Endothelial cell of umbilical vein (primary cell): ENCODE data around the gene DGKH. TPM values are rescaled to one million over a fixed set of nuclear protein-coding genes. Genes with fewer than 3 reads are reported as not detected.

Experiments used
- BruUV-seq: library from RNA; stranded (reverse); fragments of 400-500 nt; replicated peaks from 2 replicates; lab custom pipeline; 2021; lab: Mats Ljungman, UMichigan
- CTCF ChIA-PET: fragments of 300-600, 350-600 bp; sonication (Branson Sonifier 250); formaldehyde crosslinking; loops from one replicate; lab custom pipeline; 2021; ENCODE audit warnings: antibody characterized with exemption, inconsistent platforms; lab: Charles Lee
- POLR2A ChIA-PET: fragments of 300-600, 350-600 bp; sonication (Branson Sonifier 250); formaldehyde crosslinking; loops from one replicate; lab custom pipeline; 2021; ENCODE audit warnings: antibody characterized with exemption, inconsistent platforms; lab: Charles Lee
- DNase-seq: peaks from one replicate; pipeline ENCODE4 v3.0.0-alpha.2; 2011; ENCODE audit warnings: low read depth, low spot score
- FAIRE-seq: peaks from 2 replicates; lab custom pipeline; 2011; peaks lifted over from hg19 to GRCh38; lab: Jason Lieb, UNC
- H2AFZ ChIP-seq: 2 replicates; pipeline ENCODE4 v1.6.0; 2012; ENCODE audit warnings: low read depth, low read length, control low read depth, inconsistent platforms
- H3K27ac ChIP-seq: 2 replicates; pipeline ENCODE4 v1.5.1; 2011; ENCODE audit warnings: low read depth, mild to moderate bottlenecking, control low read depth, low read length, moderate library complexity; ENCODE audit not compliant: insufficient read depth
- H3K27me3 ChIP-seq, 2 experiments: 2 replicates each; pipeline versions ENCODE4 v1.6.0 to v1.6.1; 2011; ENCODE audit warnings: low read length in 2 of 2, mixed read lengths in 1 of 2; ENCODE audit not compliant: control insufficient read depth in 2 of 2, insufficient read depth in 2 of 2
- H3K36me3 ChIP-seq, 2 experiments: 2 replicates in 1 of 2; 3 replicates in 1 of 2; pipeline ENCODE4 v1.5.1; 2011; ENCODE audit warnings: low read length in 2 of 2, mild to moderate bottlenecking in 1 of 2, moderate library complexity in 1 of 2; ENCODE audit not compliant: control insufficient read depth in 2 of 2, insufficient read depth in 2 of 2; ENCODE audit errors: extremely low read depth in 1 of 2
- H3K4me1 ChIP-seq: 3 replicates; pipeline ENCODE4 v1.5.1; 2011; ENCODE audit warnings: mild to moderate bottlenecking, low read length; ENCODE audit not compliant: control insufficient read depth, insufficient read depth; ENCODE audit errors: extremely low read depth
- H3K4me2 ChIP-seq: 2 replicates; pipeline ENCODE4 v1.6.1; 2011; ENCODE audit warnings: low read length, control low read depth, mixed read lengths; ENCODE audit not compliant: insufficient read depth
- H3K4me3 ChIP-seq, 3 experiments: fragments of 200-600 bp in 1 of 3; sonication (generic), shearing (Covaris generic) in 1 of 3; replicated peaks in 1 of 3; 2 replicates each; pipeline ENCODE4 v1.5.1; 2011 to 2016; ENCODE audit warnings: control low read depth in 3 of 3, low read length in 3 of 3, mild to moderate bottlenecking in 2 of 3, inconsistent platforms in 1 of 3, low read depth in 1 of 3, moderate library complexity in 1 of 3; ENCODE audit not compliant: insufficient read depth in 1 of 3
- H3K79me2 ChIP-seq: 2 replicates; pipeline ENCODE4 v1.6.0; 2012; ENCODE audit warnings: low read length, inconsistent platforms; ENCODE audit not compliant: control insufficient read depth, insufficient read depth
- H3K9ac ChIP-seq: replicated peaks from 2 replicates; pipeline ENCODE3; 2011; ENCODE audit warnings: low read length, control low read depth; ENCODE audit not compliant: insufficient read depth; ENCODE audit errors: extremely low read depth
- H3K9me1 ChIP-seq: replicated peaks from 3 replicates; pipeline ENCODE4 v1.6.0; 2011; ENCODE audit warnings: mild to moderate bottlenecking, low read length; ENCODE audit not compliant: control insufficient read depth, insufficient read depth; ENCODE audit errors: extremely low read depth
- H3K9me3 ChIP-seq: replicated peaks from 2 replicates; pipeline ENCODE4 v1.5.1; 2012; ENCODE audit warnings: low read length, inconsistent platforms; ENCODE audit not compliant: control insufficient read depth, insufficient read depth
- H4K20me1 ChIP-seq: replicated peaks from 2 replicates; pipeline ENCODE3; 2011; ENCODE audit warnings: mild to moderate bottlenecking, low read length; ENCODE audit not compliant: control insufficient read depth, insufficient read depth; ENCODE audit errors: extremely low read depth
- EZH2 ChIP-seq: IDR thresholded peaks from 2 replicates; pipeline ENCODE4 v1.6.1; 2012; ENCODE audit warnings: borderline replicate concordance, low read depth, mild to moderate bottlenecking, moderate library complexity, low read length, inconsistent platforms; ENCODE audit not compliant: severe bottlenecking
- JUN ChIP-seq: IDR thresholded peaks from 2 replicates; pipeline ENCODE4 v1.6.1; 2011; ENCODE audit warnings: borderline replicate concordance, low read depth; ENCODE audit not compliant: insufficient read length, insufficient read depth
- MAX ChIP-seq: IDR thresholded peaks from 2 replicates; pipeline ENCODE4 v1.6.1; 2011; ENCODE audit not compliant: insufficient read depth, insufficient read length
- POLR2AphosphoS5 ChIP-seq: IDR thresholded peaks from 2 replicates; pipeline ENCODE4 v1.6.1; 2012; ENCODE audit warnings: low read depth, mild to moderate bottlenecking, control low read depth, low read length, moderate library complexity; ENCODE audit not compliant: insufficient read depth
- dilution Hi-C: fragments of 300-500 bp; cut with MboI; formaldehyde crosslinking; loops from one replicate; pipeline ENCODE4 v1.15.0; 2019; ENCODE audit warnings: low sequenced_read_pairs; ENCODE audit not compliant: extremely low pct_ligation_motif_present
- intact Hi-C: fragments of 100-400 bp; cut with micrococcal nuclease; formaldehyde crosslinking; loops from one replicate; pipeline ENCODE4 v1.10.0; 2022
- polyA plus RNA-seq, 4 experiments: library from polyadenylated mRNA; depleted of rRNA in 3 of 4; stranded (reverse) in 3 of 4; unstranded in 1 of 4; fragments of >200 nt; gene quantifications; 2 replicates each; pipeline versions ENCODE4 v1.2.1 to v1.2.3, GENCODE V29; 2011 to 2012; ENCODE audit warnings: missing spikeins in 1 of 4
- total RNA-seq: library from RNA; stranded (reverse); gene quantifications from 2 replicates; pipeline ENCODE4 v1.2.3, GENCODE V29; 2021

DGKH gene
- total and polyA plus RNA-seq, 2 donors (not counting 3 experiments of a cell fraction or from before 2014, with no cell fraction given) = 4.1 to 30.1 TPM

DNA sequence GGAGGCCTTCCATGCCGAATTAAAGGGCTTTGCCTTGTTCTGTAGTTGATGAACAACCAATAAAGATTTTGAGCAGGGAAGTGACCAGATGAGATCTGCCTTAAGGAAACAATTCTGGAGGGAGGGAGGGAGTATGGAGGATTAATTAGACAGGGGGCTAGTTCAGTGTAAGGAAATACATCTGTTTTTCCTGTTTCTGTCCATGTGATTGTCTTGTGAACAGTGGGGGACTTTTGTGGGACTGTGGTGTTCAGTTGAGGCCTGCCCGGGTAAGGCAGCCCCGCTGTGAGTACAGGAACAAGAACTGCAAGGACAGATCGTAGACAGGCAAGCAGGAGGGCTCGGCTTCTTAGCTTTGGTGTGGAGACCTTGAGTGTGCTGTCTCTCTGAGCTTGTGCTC lies 59.0 kb downstream of the DGKH start:
- no peak overlapping the region for H2AFZ ChIP-seq
- POLR2A ChIA-PET = no interaction called here
- dilution Hi-C loops = loop anchor here (25.0 kb wide), 1 partner anchor 445 kb away; no protein-coding TSS in a partner anchor
- no peaks in the 10 kb centered on the region for H3K9me1 ChIP-seq
- no peak overlapping the region for H3K4me3 ChIP-seq
- no peaks in the 10 kb centered on the region for H4K20me1 ChIP-seq
- H3K9ac ChIP-seq = no peak overlapping the region
- TF ChIP-seq JUN = no peak
- TF ChIP-seq EZH2 = no peak
- no peaks in the 10 kb centered on the region for H3K9me3 ChIP-seq
- H3K36me3 ChIP-seq = no peaks in the 10 kb centered on the region
- peaks cover 1% of the 10 kb centered on the region for H3K4me1 ChIP-seq
- peaks cover 13% of the 10 kb centered on the region for H3K79me2 ChIP-seq
- CTCF ChIA-PET = interaction anchor here (0.8 to 15.3 kb wide), 2 partner anchors 66 to 438 kb away, joined by 3 to 221 read pairs; no protein-coding TSS in a partner anchor
- no peaks in the 10 kb centered on the region for H3K27me3 ChIP-seq
- DNase-seq = no peak
- no peak overlapping the region for H3K4me2 ChIP-seq
- H3K27ac ChIP-seq = no peak overlapping the region
- BruUV-seq = no TSS peak
- FAIRE-seq = no peak
- intact Hi-C loops = no loop called here

GRCh38 chr13:42108217-42108616 lies 59.8 kb downstream of the DGKH start:
- no peaks in the 10 kb centered on the region for H3K27me3 ChIP-seq
- H3K27ac ChIP-seq = no peak overlapping the region
- no peak overlapping the region for H3K9ac ChIP-seq
- no peaks in the 10 kb centered on the region for H3K36me3 ChIP-seq
- ChIA-PET POLR2A (no interaction called here), CTCF (interaction anchor here (1.0 to 15.3 kb wide), 3 partner anchors 60 to 439 kb away, joined by 3 to 221 read pairs (median 11); partner anchors contain the start of gene DGKH)
- H4K20me1 ChIP-seq = no peaks in the 10 kb centered on the region
- H3K79me2 ChIP-seq = peaks cover 13% of the 10 kb centered on the region
- no peaks in the 10 kb centered on the region for H3K4me1 ChIP-seq
- no peaks in the 10 kb centered on the region for H3K9me1 ChIP-seq
- H3K4me3 ChIP-seq = no peak overlapping the region
- DNase-seq = no peak
- FAIRE-seq = no peak
- no peak overlapping the region for H3K4me2 ChIP-seq
- H3K9me3 ChIP-seq = no peaks in the 10 kb centered on the region
- intact Hi-C loops = no loop called here
- no peak overlapping the region for H2AFZ ChIP-seq
- no TSS peak for BruUV-seq
- dilution Hi-C loops = loop anchor here (25.0 kb wide), 1 partner anchor 446 kb away; no protein-coding TSS in a partner anchor
- TF ChIP-seq POLR2AphosphoS5 = no peak
- no peak for TF ChIP-seq MAX
